Measurements from ENCODE around the gene FGFR4.

The FGFR4 gene

GRCh38 chr5:177066224-177066623 lies 20.5 kb upstream of the FGFR4 start:
- no peak for DNase-seq (ENCODE audit: low read depth, low spot score)
- H3K4me3 ChIP-seq (ENCODE audit: low read depth, low read length) = no peak overlapping the region
- no peak for TF ChIP-seq CTCF (IDR thresholded peaks at IDR 0.05; ENCODE audit: insufficient read depth, low read length, missing control alignments)
- CTCF ChIA-PET = interaction anchor here (0.7 to 10.3 kb wide), 5 partner anchors 5 to 406 kb away, joined by 3 to 189 read pairs (median 103); partner anchors contain the start of gene FGFR4
- POLR2A ChIA-PET = no interaction called here

- ChIA-PET CTCF (interaction anchor here (8.8 to 10.3 kb wide), 3 partner anchors 6 to 45 kb away, joined by 103 to 189 read pairs (median 158); partner anchors contain the start of gene FGFR4), POLR2A (no interaction called here)
- no peak for TF ChIP-seq CTCF (IDR thresholded peaks at IDR 0.05; ENCODE audit: insufficient read depth, low read length, missing control alignments)
- no peak overlapping the region for H3K4me3 ChIP-seq (ENCODE audit: low read depth, low read length)
- DNase-seq (ENCODE audit: low read depth, low spot score) = no peak
Measured at GRCh38 chr5:177067503-177067902, 19.2 kb upstream of the FGFR4 start.

GRCh38 chr5:177070536-177071191 lies 16.1 kb upstream of the FGFR4 start:
- no peak for DNase-seq (ENCODE audit: low read depth, low spot score)
- ChIA-PET CTCF (interaction anchor here (0.9 to 10.3 kb wide), 14 partner anchors 9 to 410 kb away, joined by 3 to 189 read pairs (median 6); partner anchors contain the start of gene FGFR4), POLR2A (no interaction called here)
- no peak for TF ChIP-seq CTCF (IDR thresholded peaks at IDR 0.05; ENCODE audit: insufficient read depth, low read length, missing control alignments)
- no peak overlapping the region for H3K4me3 ChIP-seq (ENCODE audit: low read depth, low read length)

- peak overlapping the region; percentile 30; the same call in 1 of the 2 replicates for H3K4me3 ChIP-seq (ENCODE audit: low read depth, low read length)
- ChIA-PET CTCF (interaction anchor here (0.7 to 10.3 kb wide), 43 partner anchors 10 to 521 kb away, joined by 3 to 189 read pairs (median 4); partner anchors contain the start of genes FGFR4, MXD3 and ZNF346), POLR2A (no interaction called here)
- DNase-seq (ENCODE audit: low read depth, low spot score) = peak; percentile 42
- peak; percentile 72 for TF ChIP-seq CTCF (IDR thresholded peaks at IDR 0.05; ENCODE audit: insufficient read depth, low read length, missing control alignments)
Measured at GRCh38 chr5:177071666-177072385, 14.9 kb upstream of the FGFR4 start.

GRCh38 chr5:177077335-177077734 lies 9.4 kb upstream of the FGFR4 start:
- no peak for DNase-seq (ENCODE audit: low read depth, low spot score)
- ChIA-PET POLR2A (no interaction called here), CTCF (interaction anchor here (1.3 kb wide), 1 partner anchor 22 kb away, joined by 3 read pairs; no protein-coding TSS in a partner anchor)
- H3K4me3 ChIP-seq (ENCODE audit: low read depth, low read length) = no peak overlapping the region
- no peak for TF ChIP-seq CTCF (IDR thresholded peaks at IDR 0.05; ENCODE audit: insufficient read depth, low read length, missing control alignments)

GRCh38 chr5:177079606-177080005 lies 7.1 kb upstream of the FGFR4 start:
- H3K4me3 ChIP-seq (ENCODE audit: low read depth, low read length) = no peak overlapping the region
- CTCF ChIA-PET = interaction anchor here (1.6 to 12.3 kb wide), 2 partner anchors 10 to 33 kb away, joined by 6 to 189 read pairs; no protein-coding TSS in a partner anchor
- POLR2A ChIA-PET = no interaction called here
- no peak for DNase-seq (ENCODE audit: low read depth, low spot score)
- TF ChIP-seq CTCF (IDR thresholded peaks at IDR 0.05; ENCODE audit: insufficient read depth, low read length, missing control alignments) = no peak
